Endothelial cell of umbilical vein (primary cell): Measurements from ENCODE around the gene PLP2. TPM values are rescaled to one million over a fixed set of nuclear protein-coding genes. Genes with fewer than 3 reads are reported as not detected.

Experiments
- BruUV-seq: library from RNA; stranded (reverse); fragments of 400-500 nt; replicated peaks from 2 replicates; lab custom pipeline; 2021; lab: Mats Ljungman, UMichigan
- CTCF ChIA-PET: fragments of 300-600, 350-600 bp; sonication (Branson Sonifier 250); formaldehyde crosslinking; loops from one replicate; lab custom pipeline; 2021; ENCODE audit warnings: antibody characterized with exemption, inconsistent platforms; lab: Charles Lee
- POLR2A ChIA-PET: fragments of 300-600, 350-600 bp; sonication (Branson Sonifier 250); formaldehyde crosslinking; loops from one replicate; lab custom pipeline; 2021; ENCODE audit warnings: antibody characterized with exemption, inconsistent platforms; lab: Charles Lee
- DNase-seq: peaks from one replicate; pipeline ENCODE4 v3.0.0-alpha.2; 2011; ENCODE audit warnings: low read depth, low spot score
- FAIRE-seq: peaks from 2 replicates; lab custom pipeline; 2011; peaks lifted over from hg19 to GRCh38; lab: Jason Lieb, UNC
- H2AFZ ChIP-seq: 2 replicates; pipeline ENCODE4 v1.6.0; 2012; ENCODE audit warnings: low read depth, low read length, control low read depth, inconsistent platforms
- H3K27ac ChIP-seq: 2 replicates; pipeline ENCODE4 v1.5.1; 2011; ENCODE audit warnings: low read depth, mild to moderate bottlenecking, control low read depth, low read length, moderate library complexity; ENCODE audit not compliant: insufficient read depth
- H3K27me3 ChIP-seq, 2 experiments: 2 replicates each; pipeline versions ENCODE4 v1.6.0 to v1.6.1; 2011; ENCODE audit warnings: low read length in 2 of 2, mixed read lengths in 1 of 2; ENCODE audit not compliant: control insufficient read depth in 2 of 2, insufficient read depth in 2 of 2
- H3K36me3 ChIP-seq, 2 experiments: 2 replicates in 1 of 2; 3 replicates in 1 of 2; pipeline ENCODE4 v1.5.1; 2011; ENCODE audit warnings: low read length in 2 of 2, mild to moderate bottlenecking in 1 of 2, moderate library complexity in 1 of 2; ENCODE audit not compliant: control insufficient read depth in 2 of 2, insufficient read depth in 2 of 2; ENCODE audit errors: extremely low read depth in 1 of 2
- H3K4me1 ChIP-seq: 3 replicates; pipeline ENCODE4 v1.5.1; 2011; ENCODE audit warnings: mild to moderate bottlenecking, low read length; ENCODE audit not compliant: control insufficient read depth, insufficient read depth; ENCODE audit errors: extremely low read depth
- H3K4me2 ChIP-seq: 2 replicates; pipeline ENCODE4 v1.6.1; 2011; ENCODE audit warnings: low read length, control low read depth, mixed read lengths; ENCODE audit not compliant: insufficient read depth
- H3K4me3 ChIP-seq, 3 experiments: fragments of 200-600 bp in 1 of 3; sonication (generic), shearing (Covaris generic) in 1 of 3; replicated peaks in 1 of 3; 2 replicates each; pipeline ENCODE4 v1.5.1; 2011 to 2016; ENCODE audit warnings: control low read depth in 3 of 3, low read length in 3 of 3, mild to moderate bottlenecking in 2 of 3, inconsistent platforms in 1 of 3, low read depth in 1 of 3, moderate library complexity in 1 of 3; ENCODE audit not compliant: insufficient read depth in 1 of 3
- H3K79me2 ChIP-seq: 2 replicates; pipeline ENCODE4 v1.6.0; 2012; ENCODE audit warnings: low read length, inconsistent platforms; ENCODE audit not compliant: control insufficient read depth, insufficient read depth
- H3K9ac ChIP-seq: replicated peaks from 2 replicates; pipeline ENCODE3; 2011; ENCODE audit warnings: low read length, control low read depth; ENCODE audit not compliant: insufficient read depth; ENCODE audit errors: extremely low read depth
- H3K9me1 ChIP-seq: replicated peaks from 3 replicates; pipeline ENCODE4 v1.6.0; 2011; ENCODE audit warnings: mild to moderate bottlenecking, low read length; ENCODE audit not compliant: control insufficient read depth, insufficient read depth; ENCODE audit errors: extremely low read depth
- H3K9me3 ChIP-seq: replicated peaks from 2 replicates; pipeline ENCODE4 v1.5.1; 2012; ENCODE audit warnings: low read length, inconsistent platforms; ENCODE audit not compliant: control insufficient read depth, insufficient read depth
- H4K20me1 ChIP-seq: replicated peaks from 2 replicates; pipeline ENCODE3; 2011; ENCODE audit warnings: mild to moderate bottlenecking, low read length; ENCODE audit not compliant: control insufficient read depth, insufficient read depth; ENCODE audit errors: extremely low read depth
- CTCF ChIP-seq, 2 donors: IDR thresholded peaks; 1 replicate in 1 of 2; 2 replicates in 1 of 2; pipeline ENCODE4 v1.5.1; 2011; ENCODE audit warnings: low read length in 2 of 2, mild to moderate bottlenecking in 2 of 2, moderate library complexity in 2 of 2, control low read depth in 1 of 2, inconsistent platforms in 1 of 2, low read depth in 1 of 2; ENCODE audit not compliant: insufficient read depth in 1 of 2; ENCODE audit errors: extremely low read depth in 1 of 2
- EZH2 ChIP-seq: IDR thresholded peaks from 2 replicates; pipeline ENCODE4 v1.6.1; 2012; ENCODE audit warnings: borderline replicate concordance, low read depth, mild to moderate bottlenecking, moderate library complexity, low read length, inconsistent platforms; ENCODE audit not compliant: severe bottlenecking
- FOS ChIP-seq: IDR thresholded peaks from 2 replicates; pipeline ENCODE4 v1.6.1; 2011; ENCODE audit warnings: mild to moderate bottlenecking, low read length, moderate library complexity, borderline replicate concordance; ENCODE audit not compliant: insufficient read depth
- GATA2 ChIP-seq: IDR thresholded peaks from 2 replicates; pipeline ENCODE4 v1.7.0; 2011; ENCODE audit warnings: low read depth, mild to moderate bottlenecking, moderate library complexity, mixed read lengths, low read length; ENCODE audit not compliant: insufficient read length, insufficient read depth
- JUN ChIP-seq: IDR thresholded peaks from 2 replicates; pipeline ENCODE4 v1.6.1; 2011; ENCODE audit warnings: borderline replicate concordance, low read depth; ENCODE audit not compliant: insufficient read length, insufficient read depth
- MAX ChIP-seq: IDR thresholded peaks from 2 replicates; pipeline ENCODE4 v1.6.1; 2011; ENCODE audit not compliant: insufficient read depth, insufficient read length
- MYC ChIP-seq: IDR thresholded peaks from one replicate; pipeline ENCODE4 v1.6.1; 2011; ENCODE audit warnings: mild to moderate bottlenecking, low read depth, low read length
- dilution Hi-C: fragments of 300-500 bp; cut with MboI; formaldehyde crosslinking; loops from one replicate; pipeline ENCODE4 v1.15.0; 2019; ENCODE audit warnings: low sequenced_read_pairs; ENCODE audit not compliant: extremely low pct_ligation_motif_present
- intact Hi-C: fragments of 100-400 bp; cut with micrococcal nuclease; formaldehyde crosslinking; loops from one replicate; pipeline ENCODE4 v1.10.0; 2022
- polyA plus RNA-seq, 4 experiments: library from polyadenylated mRNA; depleted of rRNA in 3 of 4; stranded (reverse) in 3 of 4; unstranded in 1 of 4; fragments of >200 nt; gene quantifications; 2 replicates each; pipeline versions ENCODE4 v1.2.1 to v1.2.3, GENCODE V29; 2011 to 2012; ENCODE audit warnings: missing spikeins in 1 of 4
- total RNA-seq: library from RNA; stranded (reverse); gene quantifications from 2 replicates; pipeline ENCODE4 v1.2.3, GENCODE V29; 2021

The PLP2 gene
- total and polyA plus RNA-seq, 2 donors (not counting 3 experiments of a cell fraction or from before 2014, with no cell fraction given), result 153 to 277 TPM

- H3K9me3 ChIP-seq, result no peaks in the 10 kb centered on the region
- ChIA-PET CTCF (interaction anchor here (1.1 kb wide), 1 partner anchor 19 kb away, joined by 6 read pairs; no protein-coding TSS in a partner anchor), POLR2A (no interaction called here)
- H3K36me3 ChIP-seq, result no peaks in the 10 kb centered on the region
- H3K4me2 ChIP-seq, result no peak overlapping the region
- FAIRE-seq (no peak), DNase-seq (no peak)
- intact Hi-C loops (loop anchor here (5.0 kb wide), 1 partner anchor 119 kb away; the partner anchor contains the start of gene TFE3), dilution Hi-C loops (no loop called here)
- H2AFZ ChIP-seq, result no peak overlapping the region
- no peaks in the 10 kb centered on the region for H3K27me3 ChIP-seq
- H3K27ac ChIP-seq, result no peak overlapping the region
- no peaks in the 10 kb centered on the region for H3K9me1 ChIP-seq
- H3K4me1 ChIP-seq, result peaks cover 1% of the 10 kb centered on the region
- no peak for TF ChIP-seq CTCF (IDR thresholded peaks at IDR 0.05; ENCODE audit: extremely low read depth in 1 of 2, insufficient read depth in 1 of 2, low read depth in 1 of 2, low read length in 2 of 2)
- H3K79me2 ChIP-seq, result no peaks in the 10 kb centered on the region
- H4K20me1 ChIP-seq, result no peaks in the 10 kb centered on the region
- H3K9ac ChIP-seq, result no peak overlapping the region
- no peak overlapping the region for H3K4me3 ChIP-seq
- no TSS peak for BruUV-seq
Measured at GRCh38 chrX:49160908-49161307, 10.8 kb upstream of the PLP2 start.

- no TSS peak for BruUV-seq
- ChIA-PET POLR2A (no interaction called here), CTCF (interaction anchor here (1.1 kb wide), 1 partner anchor 19 kb away, joined by 6 read pairs; no protein-coding TSS in a partner anchor)
- H3K36me3 ChIP-seq, result no peaks in the 10 kb centered on the region
- no peak for TF ChIP-seq JUN
- TF ChIP-seq EZH2, result no peak
- TF ChIP-seq MAX, result no peak
- TF ChIP-seq CTCF (IDR thresholded peaks at IDR 0.05; ENCODE audit: extremely low read depth in 1 of 2, insufficient read depth in 1 of 2, low read depth in 1 of 2, low read length in 2 of 2), result no peak
- TF ChIP-seq GATA2, result no peak
- no peak for TF ChIP-seq FOS
- no peak for TF ChIP-seq MYC
- H4K20me1 ChIP-seq, result no peaks in the 10 kb centered on the region
- no peak overlapping the region for H3K9ac ChIP-seq
- no peaks in the 10 kb centered on the region for H3K27me3 ChIP-seq
- H2AFZ ChIP-seq, result no peak overlapping the region
- H3K27ac ChIP-seq, result no peak overlapping the region
- H3K4me1 ChIP-seq, result peaks cover 7% of the 10 kb centered on the region
- H3K9me1 ChIP-seq, result no peaks in the 10 kb centered on the region
- DNase-seq (no peak), FAIRE-seq (peak; percentile 15)
- no peak overlapping the region for H3K4me2 ChIP-seq
- no peak overlapping the region for H3K4me3 ChIP-seq
- no peaks in the 10 kb centered on the region for H3K9me3 ChIP-seq
- intact Hi-C loops, result loop anchor here (5.0 kb wide), 1 partner anchor 119 kb away; the partner anchor contains the start of gene TFE3
- dilution Hi-C loops, result no loop called here
- no peaks in the 10 kb centered on the region for H3K79me2 ChIP-seq
Measured at GRCh38 chrX:49161632-49162031, 10.1 kb upstream of the PLP2 start.
